Stimulated activated naive CD8-positive, alpha-beta T cell treated with anti-CD3 and anti-CD28 coated beads, Interleukin-15, amount 100 ng/mL, for 72 hours (primary cell): ENCODE measurements around the gene FGB.

Experiments
- ATAC-seq: fragments of 150-1000 bp; cut with Tn5 transposase; 2 replicates; pipeline ENCODE4 v1.10.0; 2021; ENCODE audit warnings: mild to moderate bottlenecking, moderate library complexity
- DNase-seq, 2 donors: peaks; one replicate each; pipeline ENCODE4 v3.0.0; 2021 to 2022
- H3K27ac Mint-ChIP-seq, 2 donors: one replicate each; pipeline ENCODE4 v1.8.0; 2022; ENCODE audit warnings: mild to moderate bottlenecking in 2 of 2, mixed read lengths in 2 of 2, moderate library complexity in 2 of 2
- H3K27me3 Mint-ChIP-seq: one replicate; pipeline ENCODE4 v1.8.0; 2022; ENCODE audit warnings: mixed read lengths
- H3K4me1 Mint-ChIP-seq: one replicate; pipeline ENCODE4 v1.8.0; 2022; ENCODE audit warnings: mild to moderate bottlenecking, mixed read lengths
- H3K4me3 Mint-ChIP-seq, 2 donors: one replicate each; pipeline ENCODE4 v1.8.0; 2022; ENCODE audit warnings: mild to moderate bottlenecking in 2 of 2, mixed read lengths in 2 of 2, moderate library complexity in 1 of 2
- H3K9me3 Mint-ChIP-seq, 2 donors: one replicate each; pipeline ENCODE4 v1.8.0; 2022; ENCODE audit warnings: mixed read lengths in 2 of 2

The FGB gene

DNA sequence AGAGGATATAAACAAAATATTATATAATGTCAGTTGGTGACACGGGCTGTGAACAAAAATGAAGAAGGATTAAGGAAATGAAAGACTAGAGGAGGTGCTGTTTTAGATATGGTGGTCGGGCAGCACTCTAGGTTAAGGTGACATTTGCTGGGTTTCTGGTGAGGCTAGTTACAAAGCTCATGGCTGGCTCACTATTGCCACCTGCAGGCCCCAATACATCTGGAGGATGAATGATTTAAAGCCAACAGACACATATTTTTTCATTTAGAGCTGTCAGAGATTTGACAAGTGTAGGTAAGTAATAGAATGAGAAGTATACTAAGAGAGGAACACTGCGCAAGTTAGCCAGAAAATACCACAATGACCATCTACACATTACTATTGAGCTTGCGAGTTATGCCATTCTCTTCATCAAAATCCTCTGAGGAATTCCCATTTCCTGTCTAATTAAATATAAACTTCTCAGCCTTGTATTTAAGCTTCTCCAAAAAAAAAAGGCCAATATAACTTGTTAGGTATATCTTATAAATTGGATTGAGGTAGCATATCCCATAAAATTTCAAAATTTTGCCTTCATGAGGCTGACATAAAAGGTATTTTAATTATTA lies 56.0 kb downstream of the FGB start:
- DNase-seq (peak; percentile 54 to 58), ATAC-seq (peak; percentile 82)
- Mint-ChIP-seq H3K4me3 (no peak overlapping the region), H3K27ac (no peak overlapping the region), H3K27me3 (peaks cover 5% of the 10 kb centered on the region), H3K9me3 (no peaks in the 10 kb centered on the region), H3K4me1 (peaks cover 8% of the 10 kb centered on the region)

DNA sequence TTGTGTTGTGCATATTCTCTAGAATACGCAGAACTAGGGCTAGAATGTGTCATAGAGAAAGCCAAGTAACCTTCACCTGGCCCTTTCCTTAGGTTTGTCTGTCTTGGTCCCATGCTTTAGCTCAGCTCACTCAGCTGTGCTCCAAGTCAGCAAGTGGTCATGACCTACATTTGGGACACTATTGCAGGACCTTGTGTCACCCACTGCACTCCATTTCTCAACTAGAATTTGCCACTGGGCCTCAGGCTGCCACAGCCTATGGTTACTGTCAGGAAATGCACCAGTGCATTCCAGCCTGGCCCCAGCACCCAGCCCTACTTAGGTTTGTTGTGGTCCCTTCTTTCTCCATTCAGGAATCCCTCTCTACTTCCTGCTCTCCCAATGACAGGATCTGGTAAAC lies 57.3 kb downstream of the FGB start:
- Mint-ChIP-seq H3K4me3 (no peak overlapping the region), H3K4me1 (peaks cover 8% of the 10 kb centered on the region), H3K27ac (no peak overlapping the region), H3K9me3 (no peaks in the 10 kb centered on the region), H3K27me3 (peaks cover 9% of the 10 kb centered on the region)
- DNase-seq, result no peak
- ATAC-seq, result no peak
